Measurements from ENCODE around the gene MAPK8IP3. TPM values are rescaled to one million over a fixed set of nuclear protein-coding genes. Genes with fewer than 3 reads are reported as not detected.

MAPK8IP3 gene
- total RNA-seq, 4 donors from 2014 or later: 15.8 to 92.1 (median 39.0) TPM

- TF ChIP-seq, protein P1, sequence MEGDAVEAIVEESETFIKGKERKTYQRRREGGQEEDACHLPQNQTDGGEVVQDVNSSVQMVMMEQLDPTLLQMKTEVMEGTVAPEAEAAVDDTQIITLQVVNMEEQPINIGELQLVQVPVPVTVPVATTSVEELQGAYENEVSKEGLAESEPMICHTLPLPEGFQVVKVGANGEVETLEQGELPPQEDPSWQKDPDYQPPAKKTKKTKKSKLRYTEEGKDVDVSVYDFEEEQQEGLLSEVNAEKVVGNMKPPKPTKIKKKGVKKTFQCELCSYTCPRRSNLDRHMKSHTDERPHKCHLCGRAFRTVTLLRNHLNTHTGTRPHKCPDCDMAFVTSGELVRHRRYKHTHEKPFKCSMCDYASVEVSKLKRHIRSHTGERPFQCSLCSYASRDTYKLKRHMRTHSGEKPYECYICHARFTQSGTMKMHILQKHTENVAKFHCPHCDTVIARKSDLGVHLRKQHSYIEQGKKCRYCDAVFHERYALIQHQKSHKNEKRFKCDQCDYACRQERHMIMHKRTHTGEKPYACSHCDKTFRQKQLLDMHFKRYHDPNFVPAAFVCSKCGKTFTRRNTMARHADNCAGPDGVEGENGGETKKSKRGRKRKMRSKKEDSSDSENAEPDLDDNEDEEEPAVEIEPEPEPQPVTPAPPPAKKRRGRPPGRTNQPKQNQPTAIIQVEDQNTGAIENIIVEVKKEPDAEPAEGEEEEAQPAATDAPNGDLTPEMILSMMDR (IDR thresholded peaks at IDR 0.05; ENCODE audit: low read depth): no peak
Measured at GRCh38 chr16:1771864-1772361, 65.9 kb downstream of the MAPK8IP3 start.

DNA sequence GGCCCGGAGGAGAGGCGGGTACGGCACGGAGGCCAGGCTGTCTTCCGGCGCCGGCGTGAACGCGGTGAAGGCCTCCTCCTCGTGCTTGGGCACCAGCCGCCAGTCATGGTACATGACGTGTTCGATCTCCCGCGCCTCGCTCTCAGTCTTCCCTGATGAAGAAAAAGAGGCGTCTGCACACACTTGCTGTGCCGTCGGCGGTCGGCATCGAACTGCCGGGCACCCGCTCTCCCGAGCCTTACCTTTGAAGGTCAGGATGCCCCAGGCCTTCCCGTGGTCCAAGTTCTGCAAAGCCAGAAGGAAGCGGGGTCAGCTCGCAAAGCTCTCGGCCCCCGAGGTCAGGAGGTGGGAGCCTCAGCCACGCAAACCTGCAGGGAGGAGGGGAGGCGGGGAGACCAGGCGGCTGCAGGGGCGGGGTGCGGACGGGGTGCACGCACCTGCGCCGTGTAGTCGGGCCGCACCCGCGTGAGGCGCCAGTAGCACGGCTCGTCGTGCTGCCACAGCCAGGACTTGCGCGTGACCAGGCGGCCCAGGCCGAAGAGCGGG, 66.4 kb downstream of the MAPK8IP3 start, which contains the start of gene EME2:
EME2 (plus strand) TSS at position 449 of the 546 bp plus-strand sequence. CDS start 418 bp downstream, outside the sequence.
- TF ChIP-seq, protein P1 (IDR thresholded peaks at IDR 0.05; ENCODE audit: low read depth): no peak

DNA sequence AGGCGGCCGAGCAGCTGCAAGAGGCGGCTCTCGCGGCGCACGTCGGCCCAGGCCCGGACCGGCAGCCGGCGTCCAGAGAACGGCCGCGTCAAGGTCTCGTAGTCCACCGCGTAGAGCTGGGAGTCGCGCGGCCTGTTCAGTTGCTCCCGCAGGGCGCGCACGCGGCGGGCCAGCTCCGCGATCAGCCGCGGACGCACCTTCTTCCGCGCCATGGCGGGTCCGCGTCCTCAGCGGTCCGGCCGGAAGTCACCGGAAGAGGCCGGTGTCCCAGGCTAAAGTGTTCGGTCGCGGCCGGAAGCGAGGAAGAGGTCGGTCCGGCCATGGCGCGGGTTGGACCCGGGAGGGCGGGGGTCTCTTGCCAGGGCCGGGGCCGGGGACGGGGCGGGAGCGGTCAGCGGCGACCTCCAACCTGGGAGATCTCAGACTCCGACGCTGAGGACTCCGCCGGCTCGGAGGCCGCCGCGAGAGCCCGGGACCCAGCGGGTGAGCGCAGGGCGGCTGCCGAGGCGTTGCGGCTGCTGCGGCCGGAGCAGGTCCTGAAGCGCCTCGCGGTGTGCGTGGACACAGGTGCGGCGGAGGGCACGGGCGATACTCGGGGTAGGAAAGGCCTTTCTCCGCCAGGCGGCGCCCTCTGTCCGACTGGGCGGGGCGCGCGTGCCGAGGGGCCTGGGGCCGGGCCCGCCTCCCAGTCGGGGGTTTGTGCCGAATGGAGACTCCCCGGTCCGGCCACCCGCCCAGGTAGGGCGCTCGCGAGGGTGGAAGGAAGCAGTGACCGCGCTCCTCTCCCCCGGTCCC, 67.1 kb downstream of the MAPK8IP3 start, which contains the start of gene MRPS34:
MRPS34 (minus strand) TSS at position 227 of the 795 bp plus-strand sequence; CDS start at position 212, 15 bp downstream.
- TF ChIP-seq, protein P1 (IDR thresholded peaks at IDR 0.05; ENCODE audit: low read depth): no peak

DNA sequence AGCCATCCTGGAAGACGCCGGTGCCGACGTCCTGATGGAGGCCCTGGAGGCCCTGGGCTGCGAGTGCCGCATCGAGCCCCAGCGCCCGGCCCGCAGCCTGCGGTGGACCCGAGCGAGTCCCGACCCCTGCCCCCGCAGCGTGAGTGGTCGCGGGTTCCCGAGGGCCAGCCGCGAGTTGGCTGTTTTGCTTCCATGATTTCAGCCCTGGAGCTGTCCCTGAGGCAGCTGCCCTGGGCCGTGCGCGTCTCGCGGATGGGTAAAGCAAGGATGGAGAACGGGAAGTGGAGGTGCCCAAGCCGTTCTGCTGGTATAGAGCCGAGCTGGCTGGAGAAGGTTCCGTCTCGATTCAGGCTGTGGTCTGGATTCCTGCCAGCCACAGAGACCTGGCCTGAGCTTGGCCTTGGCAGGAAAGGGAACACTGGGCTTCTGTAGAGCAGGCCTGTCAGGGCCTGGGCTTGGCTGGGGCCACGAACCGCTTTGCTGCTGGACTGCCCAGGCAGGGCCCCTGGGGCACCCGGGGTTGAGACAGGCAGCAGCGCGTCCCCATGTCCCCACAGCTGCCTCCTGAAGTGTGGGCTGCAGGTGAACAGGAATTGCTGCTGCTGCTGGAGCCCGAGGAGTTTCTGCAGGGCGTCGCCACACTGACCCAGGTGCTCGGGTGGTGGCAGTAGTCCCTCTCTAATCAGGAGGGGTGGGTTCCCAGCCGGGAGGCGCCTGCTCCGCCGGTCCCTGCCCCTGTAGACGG, 67.9 kb downstream of the MAPK8IP3 start:
- TF ChIP-seq, protein P1 (IDR thresholded peaks at IDR 0.05; ENCODE audit: low read depth): no peak

GRCh38 chr16:1774448-1774780, 68.4 kb downstream of the MAPK8IP3 start:
- TF ChIP-seq, protein P1 (IDR thresholded peaks at IDR 0.05; ENCODE audit: low read depth): no peak

DNA sequence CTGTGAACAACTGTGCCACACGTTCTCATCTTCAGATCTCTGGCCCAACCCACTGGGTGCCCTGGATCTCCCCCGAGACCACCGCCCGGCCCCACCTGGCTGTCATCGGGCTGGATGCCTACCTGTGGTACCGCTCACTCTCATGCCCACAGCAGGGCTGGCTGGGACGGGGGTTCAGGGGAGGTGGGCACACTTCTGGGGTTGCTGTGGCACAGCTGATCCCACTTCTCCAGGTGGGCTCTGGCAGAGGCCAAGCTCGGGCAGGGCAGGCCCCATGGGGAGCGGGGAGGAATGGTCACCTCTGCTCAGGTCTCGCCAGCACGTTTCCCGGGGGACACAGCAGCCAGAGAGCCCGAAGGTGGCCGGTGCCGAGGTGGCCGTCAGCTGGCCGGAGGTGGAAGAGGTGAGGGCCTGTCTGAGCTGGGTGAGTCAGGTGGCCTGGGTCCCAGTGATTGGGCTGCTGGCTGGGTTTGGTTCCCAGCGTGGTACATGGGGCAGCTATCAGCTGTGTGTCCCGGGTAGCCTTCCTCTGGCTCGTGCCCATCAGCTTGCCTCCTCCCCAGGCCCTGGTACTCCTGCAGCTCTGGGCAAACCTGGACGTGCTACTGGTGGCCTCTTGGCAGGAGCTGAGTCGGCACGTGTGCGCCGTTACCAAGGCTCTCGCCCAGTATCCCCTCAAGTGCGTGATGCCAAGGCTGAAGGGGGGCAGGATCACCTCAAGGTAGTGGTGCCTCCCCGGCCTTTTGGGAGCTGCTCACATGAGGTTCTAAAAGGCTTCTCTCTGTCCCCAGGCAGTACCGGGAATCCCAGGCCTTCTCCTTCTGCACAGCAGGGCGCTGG, 69.2 kb downstream of the MAPK8IP3 start:
- TF ChIP-seq, protein P1 (IDR thresholded peaks at IDR 0.05; ENCODE audit: low read depth): no peak

All from subcutaneous adipose tissue (tissue), 4 donors.